B cell (primary cell): ENCODE measurements around the gene FAM43A. TPM values are rescaled to one million over a fixed set of nuclear protein-coding genes. Genes with fewer than 3 reads are reported as not detected.

Experiments
- ATAC-seq: fragments of 200-7000 bp; cut with Tn5 transposase; one replicate; pipeline ENCODE4 v1.10.0; 2021; ENCODE audit warnings: low read depth, mild to moderate bottlenecking, moderate number of reproducible peaks, moderate library complexity
- CTCF ChIA-PET: fragments of 350-600 bp; sonication (Branson Sonifier 250); formaldehyde crosslinking; loops from one replicate; lab custom pipeline; 2021; ENCODE audit warnings: antibody characterized with exemption, inconsistent platforms; lab: Charles Lee
- POLR2A ChIA-PET: fragments of 350-600 bp; sonication (Branson Sonifier 250); formaldehyde crosslinking; loops from one replicate; lab custom pipeline; 2021; ENCODE audit warnings: antibody characterized with exemption; lab: Charles Lee
- DNase-seq: peaks from one replicate; pipeline ENCODE4 v3.0.0; 2013
- H2AFZ ChIP-seq: 2 replicates; pipeline ENCODE4 v1.6.1; 2012; ENCODE audit warnings: mild to moderate bottlenecking, low read depth, low read length; ENCODE audit not compliant: insufficient read depth, poor library complexity, severe bottlenecking
- H3K27ac ChIP-seq, 2 donors: 1 replicate in 1 of 2; 2 replicates in 1 of 2; pipeline ENCODE4 v1.5.1; 2012 to 2013; ENCODE audit warnings: low read length in 2 of 2, mild to moderate bottlenecking in 2 of 2, moderate library complexity in 1 of 2
- H3K27me3 ChIP-seq, 4 experiments: fragments of 200-600 bp in 1 of 4; sonication (generic) in 1 of 4; replicated peaks in 1 of 4; 1 replicate in 2 of 4; 2 replicates in 2 of 4; pipeline versions ENCODE4 v1.6.1 to v1.7.0; 2013 to 2016; ENCODE audit warnings: low read length in 3 of 4, mild to moderate bottlenecking in 2 of 4, mixed read lengths in 1 of 4, moderate library complexity in 1 of 4; ENCODE audit not compliant: insufficient read depth in 4 of 4, control insufficient read depth in 3 of 4; ENCODE audit errors: control extremely low read depth in 1 of 4
- H3K36me3 ChIP-seq, 2 experiments: replicated peaks in 1 of 2; 1 replicate in 1 of 2; 2 replicates in 1 of 2; pipeline versions ENCODE4 v1.6.1 to v1.7.1; 2013; ENCODE audit warnings: low read length in 1 of 2; ENCODE audit not compliant: insufficient read depth in 2 of 2, control insufficient read depth in 1 of 2; ENCODE audit errors: control extremely low read depth in 1 of 2, extremely low read depth in 1 of 2
- H3K4me1 ChIP-seq, 2 donors: fragments of 200-600 bp in 1 of 2; sonication (generic) in 1 of 2; 1 replicate in 1 of 2; 2 replicates in 1 of 2; pipeline versions ENCODE4 v1.5.1 to v1.6.1; 2013 to 2017; ENCODE audit warnings: low read length in 2 of 2; ENCODE audit not compliant: control insufficient read depth in 2 of 2, insufficient read depth in 2 of 2
- H3K4me2 ChIP-seq: replicated peaks from 2 replicates; pipeline ENCODE3; 2012; ENCODE audit warnings: mild to moderate bottlenecking, low read depth, low read length; ENCODE audit not compliant: poor library complexity, severe bottlenecking
- H3K4me3 ChIP-seq, 5 experiments: fragments of 200-600 bp in 1 of 5; sonication (generic) in 1 of 5; 1 replicate in 3 of 5; 2 replicates in 2 of 5; pipeline versions ENCODE4 v1.5.1 to v1.7.0; 2011 to 2016; ENCODE audit warnings: low read length in 4 of 5, mild to moderate bottlenecking in 4 of 5, low read depth in 2 of 5, control low read depth in 1 of 5, moderate library complexity in 1 of 5; ENCODE audit not compliant: insufficient read depth in 1 of 5; ENCODE audit errors: control extremely low read depth in 1 of 5, extremely low read depth in 1 of 5
- H3K79me2 ChIP-seq: fragments of 200-600 bp; sonication (generic); one replicate; pipeline ENCODE4 v1.6.0; 2016; ENCODE audit warnings: low read length; ENCODE audit not compliant: control insufficient read depth, insufficient read depth
- H3K9ac ChIP-seq: fragments of 200-600 bp; sonication (generic); 2 replicates; pipeline ENCODE4 v1.6.1; 2017; ENCODE audit warnings: mild to moderate bottlenecking, low read length, moderate library complexity
- H3K9me3 ChIP-seq, 3 donors: one replicate each; pipeline versions ENCODE4 v1.6.1 to v1.7.1; 2013; ENCODE audit warnings: low read length in 2 of 3; ENCODE audit not compliant: control insufficient read depth in 2 of 3, insufficient read depth in 1 of 3; ENCODE audit errors: control extremely low read depth in 1 of 3
- H4K20me1 ChIP-seq: 2 replicates; pipeline ENCODE4 v1.6.0; 2012; ENCODE audit warnings: mild to moderate bottlenecking, low read length; ENCODE audit not compliant: insufficient read depth, control insufficient read depth, poor library complexity, severe bottlenecking
- H3K27ac Mint-ChIP-seq: one replicate; pipeline ENCODE4 v1.8.0; 2021; ENCODE audit warnings: mixed read lengths
- H3K27me3 Mint-ChIP-seq: one replicate; pipeline ENCODE4 v1.8.0; 2021; ENCODE audit warnings: mixed read lengths
- H3K4me1 Mint-ChIP-seq: one replicate; pipeline ENCODE4 v1.8.0; 2021; ENCODE audit warnings: mixed read lengths
- H3K4me3 Mint-ChIP-seq: one replicate; pipeline ENCODE4 v1.8.0; 2021; ENCODE audit warnings: mixed read lengths
- H3K9me3 Mint-ChIP-seq: one replicate; pipeline ENCODE4 v1.8.0; 2022; ENCODE audit warnings: mixed read lengths; ENCODE audit not compliant: insufficient read depth
- EZH2 ChIP-seq: IDR thresholded peaks from 2 replicates; pipeline ENCODE4 v1.6.1; 2012; ENCODE audit warnings: borderline replicate concordance, low read depth, mild to moderate bottlenecking, moderate library complexity, low read length; ENCODE audit not compliant: insufficient read depth, poor library complexity, severe bottlenecking
- WGBS: methylation state at CpG from one replicate; pipeline ENCODE4 v1.1.5; 2013; ENCODE audit warnings: missing lambda C conversion rate; ENCODE audit not compliant: insufficient coverage; 5-methylcytosine and 5-hydroxymethylcytosine counted together
- intact Hi-C: fragments of 100-400 bp; cut with micrococcal nuclease; formaldehyde crosslinking; loops from one replicate; pipeline ENCODE4 v1.10.0; 2022
- polyA plus RNA-seq: library from polyadenylated mRNA; depleted of rRNA; stranded (reverse); fragments of >200 nt; gene quantifications from 2 replicates; pipeline ENCODE4 v1.2.3, GENCODE V29; 2012
- total RNA-seq, 2 donors: library from RNA; stranded (reverse); fragments of 120-200 nt in 1 of 2; gene quantifications; 1 replicate in 1 of 2; 2 replicates in 1 of 2; pipeline versions ENCODE4 v1.2.3 to v1.2.4, GENCODE V29; 2013 to 2022
- TF ChIP-seq, protein P1 (sequence below): fragments of 200-600 bp; IDR thresholded peaks from one replicate; pipeline ENCODE4 v1.8.0; 2022; ENCODE audit warnings: antibody characterized with exemption, mild to moderate bottlenecking

Gene FAM43A
- total and polyA plus RNA-seq, 2 donors (not counting 1 experiment from before 2014, with no cell fraction given): 17.1 to 78.6 TPM

- POLR2A ChIA-PET: no interaction called here
- ATAC-seq (no peak), DNase-seq (no peak)
- Mint-ChIP-seq H3K27ac (no peak overlapping the region), H3K27me3 (no peaks in the 10 kb centered on the region), H3K4me1 (no peaks in the 10 kb centered on the region), H3K4me3 (no peak overlapping the region), H3K9me3 (no peaks in the 10 kb centered on the region)
- WGBS: 84% methylated on average over 4 of the region's 5 CpGs
- H3K9ac ChIP-seq: no peak overlapping the region
- no peak overlapping the region for H3K27ac ChIP-seq
- no peaks in the 10 kb centered on the region for H3K4me1 ChIP-seq
- no peak overlapping the region for H3K4me3 ChIP-seq
- H3K79me2 ChIP-seq: peaks cover 15% of the 10 kb centered on the region
- intact Hi-C loops: no loop called here
- CTCF ChIA-PET: interaction anchor here (2.4 kb wide), 1 partner anchor 12 kb away, joined by 13 read pairs; the partner anchor contains the start of gene LSG1
- no peaks in the 10 kb centered on the region for H3K27me3 ChIP-seq
- H3K4me2 ChIP-seq: no peak overlapping the region
- H2AFZ ChIP-seq: no peak overlapping the region
- TF ChIP-seq EZH2: no peak
- TF ChIP-seq, protein P1, sequence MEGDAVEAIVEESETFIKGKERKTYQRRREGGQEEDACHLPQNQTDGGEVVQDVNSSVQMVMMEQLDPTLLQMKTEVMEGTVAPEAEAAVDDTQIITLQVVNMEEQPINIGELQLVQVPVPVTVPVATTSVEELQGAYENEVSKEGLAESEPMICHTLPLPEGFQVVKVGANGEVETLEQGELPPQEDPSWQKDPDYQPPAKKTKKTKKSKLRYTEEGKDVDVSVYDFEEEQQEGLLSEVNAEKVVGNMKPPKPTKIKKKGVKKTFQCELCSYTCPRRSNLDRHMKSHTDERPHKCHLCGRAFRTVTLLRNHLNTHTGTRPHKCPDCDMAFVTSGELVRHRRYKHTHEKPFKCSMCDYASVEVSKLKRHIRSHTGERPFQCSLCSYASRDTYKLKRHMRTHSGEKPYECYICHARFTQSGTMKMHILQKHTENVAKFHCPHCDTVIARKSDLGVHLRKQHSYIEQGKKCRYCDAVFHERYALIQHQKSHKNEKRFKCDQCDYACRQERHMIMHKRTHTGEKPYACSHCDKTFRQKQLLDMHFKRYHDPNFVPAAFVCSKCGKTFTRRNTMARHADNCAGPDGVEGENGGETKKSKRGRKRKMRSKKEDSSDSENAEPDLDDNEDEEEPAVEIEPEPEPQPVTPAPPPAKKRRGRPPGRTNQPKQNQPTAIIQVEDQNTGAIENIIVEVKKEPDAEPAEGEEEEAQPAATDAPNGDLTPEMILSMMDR: no peak
- H4K20me1 ChIP-seq: peaks cover 11% of the 10 kb centered on the region
- H3K9me3 ChIP-seq: no peaks in the 10 kb centered on the region
- H3K36me3 ChIP-seq: peaks cover 12 to 71% of the 10 kb centered on the region in 2 experiments
These were observed 27.0 kb upstream of the FAM43A start for GRCh38 chr3:194658477-194659242.

DNA sequence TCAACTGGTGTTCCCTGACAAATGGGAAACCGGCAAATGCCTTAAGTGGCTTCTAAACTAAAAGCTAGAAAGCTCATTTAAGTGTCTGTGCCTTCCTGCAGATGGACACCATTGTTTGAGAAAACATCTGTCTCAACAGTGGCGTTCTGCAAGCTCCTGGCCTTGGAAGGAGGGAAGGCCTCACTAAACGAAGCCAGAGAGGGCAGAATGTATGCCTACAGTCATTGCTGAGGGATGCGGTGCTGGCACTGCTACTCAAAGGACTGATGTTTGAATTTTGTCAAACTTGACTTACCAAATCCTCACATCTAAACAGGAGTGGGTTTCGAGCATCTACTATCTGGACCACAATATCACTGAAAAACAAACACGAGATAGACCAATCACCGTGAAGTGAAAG, 25.9 kb upstream of the FAM43A start:
- peaks cover 15 to 69% of the 10 kb centered on the region in 2 experiments for H3K36me3 ChIP-seq
- ChIA-PET CTCF (interaction anchor here (0.7 to 2.4 kb wide), 2 partner anchors 11 to 610 kb away, joined by 3 to 13 read pairs; partner anchors contain the start of gene LSG1), POLR2A (no interaction called here)
- peaks cover 6% of the 10 kb centered on the region for H4K20me1 ChIP-seq
- no peak for DNase-seq
- no peak overlapping the region for H3K4me3 ChIP-seq
- H3K79me2 ChIP-seq: peaks cover 15% of the 10 kb centered on the region
- Mint-ChIP-seq H3K27me3 (no peaks in the 10 kb centered on the region), H3K4me1 (no peaks in the 10 kb centered on the region), H3K9me3 (no peaks in the 10 kb centered on the region), H3K4me3 (no peak overlapping the region), H3K27ac (no peak overlapping the region)
- no peak overlapping the region for H3K9ac ChIP-seq
- H3K27ac ChIP-seq: no peak overlapping the region
- no peak for ATAC-seq
- H3K9me3 ChIP-seq: no peaks in the 10 kb centered on the region
- WGBS: 100% methylated on average over 2 of the region's 7 CpGs
- no peak overlapping the region for H3K4me2 ChIP-seq
- TF ChIP-seq, protein P1: no peak
- no peak for TF ChIP-seq EZH2
- intact Hi-C loops: no loop called here
- H2AFZ ChIP-seq: no peak overlapping the region
- no peaks in the 10 kb centered on the region for H3K27me3 ChIP-seq
- no peaks in the 10 kb centered on the region for H3K4me1 ChIP-seq
